ENCODE results near the gene KIF18A.
"Not testable (repeated sequence)": the region's sequence is repeated elsewhere in the genome, so short reads cannot be mapped to it uniquely, and the experiment has no call there.

KIF18A gene

GRCh38 chr11:28107750-28108618 is at the start of gene KIF18A, which contains the start of gene METTL15:
Gene KIF18A, minus strand, starts transcription at chr11:28108156. Its CDS starts 10,209 bp downstream, at chr11:28097947.
Gene METTL15, plus strand, starts transcription at chr11:28108388. Its CDS starts 4,947 bp downstream, at chr11:28113335.
- DNase-seq (ENCODE audit: low spot score) = peak; percentile 99

GRCh38 chr11:28153586-28153985 is 45.6 kb upstream of the KIF18A start:
- DNase-seq (ENCODE audit: low spot score) = no peak

- DNase-seq (ENCODE audit: low spot score) = no peak
Measured at GRCh38 chr11:28152743-28153142, 44.8 kb upstream of the KIF18A start.

GRCh38 chr11:28146123-28146751 is 38.3 kb upstream of the KIF18A start:
- peak; percentile 90 for DNase-seq (ENCODE audit: low spot score)

GRCh38 chr11:28144808-28145207 is 36.9 kb upstream of the KIF18A start:
- no peak for DNase-seq (ENCODE audit: low spot score)

GRCh38 chr11:28142724-28143123 is 34.8 kb upstream of the KIF18A start:
- no peak for DNase-seq (ENCODE audit: low spot score)

GRCh38 chr11:28140689-28141455 is 32.9 kb upstream of the KIF18A start:
- peak; percentile 43 for DNase-seq (ENCODE audit: low spot score)

- DNase-seq (ENCODE audit: low spot score) = no peak
Measured at GRCh38 chr11:28139841-28140415, 32.0 kb upstream of the KIF18A start.

GRCh38 chr11:28137832-28138231 is 29.9 kb upstream of the KIF18A start:
- no peak for DNase-seq (ENCODE audit: low spot score)

- no peak for DNase-seq (ENCODE audit: low spot score)
Measured at GRCh38 chr11:28137366-28137765, 29.4 kb upstream of the KIF18A start.

- not testable (repeated sequence) for DNase-seq (ENCODE audit: low spot score)
Measured at GRCh38 chr11:28136157-28136556, 28.2 kb upstream of the KIF18A start.

- DNase-seq (ENCODE audit: low spot score) = no peak
Measured at GRCh38 chr11:28133146-28133545, 25.2 kb upstream of the KIF18A start.

- no peak for DNase-seq (ENCODE audit: low spot score)
Measured at GRCh38 chr11:28132548-28132947, 24.6 kb upstream of the KIF18A start.

- DNase-seq (ENCODE audit: low spot score) = no peak
Measured at GRCh38 chr11:28123151-28123581, 15.2 kb upstream of the KIF18A start.

- DNase-seq (ENCODE audit: low spot score) = no peak
Measured at GRCh38 chr11:28117712-28118111, 9.8 kb upstream of the KIF18A start.

- DNase-seq (ENCODE audit: low spot score) = no peak
Measured at GRCh38 chr11:28114731-28115130, 6.8 kb upstream of the KIF18A start.

GRCh38 chr11:28114116-28114515 is 6.2 kb upstream of the KIF18A start:
- DNase-seq (ENCODE audit: low spot score) = no peak

- peak; percentile 65 for DNase-seq (ENCODE audit: low spot score)
Measured at GRCh38 chr11:28110821-28111200, 2.9 kb upstream of the KIF18A start.

GRCh38 chr11:28110108-28110820 is 2.3 kb upstream of the KIF18A start:
- peak; percentile 89 for DNase-seq (ENCODE audit: low spot score)

GRCh38 chr11:28108958-28109357 is 1.0 kb upstream of the KIF18A start:
- DNase-seq (ENCODE audit: low spot score) = peak; percentile 48

- peak; percentile 62 for DNase-seq (ENCODE audit: low spot score)
Measured at GRCh38 chr11:28107191-28107749, 686 bp downstream of the KIF18A start.
